K562 (cell line): Measurements from ENCODE around the gene NR3C2. TPM values are rescaled to one million over a fixed set of nuclear protein-coding genes. Genes with fewer than 3 reads are reported as not detected.

Source experiments
- ATAC-seq: fragments of 200-7000 bp; cut with Tn5 transposase; 3 replicates; pipeline ENCODE4 v1.9.1; 2020; ENCODE audit warnings: moderate library complexity
- BruUV-seq: library from RNA; stranded (reverse); fragments of 400-500 nt; replicated peaks from 2 replicates; lab custom pipeline; 2021; lab: Mats Ljungman, UMichigan
- CTCF ChIA-PET: fragments of 300-600 bp; formaldehyde crosslinking; extraction: SDS; loops from one replicate; lab custom pipeline; 2021; ENCODE audit warnings: low intra/inter-chr PET ratio; lab: Yijun Ruan, JAX
- POLR2A ChIA-PET: fragments of 300-600, 350-650 bp; sonication (Branson Sonifier 250); formaldehyde crosslinking; extraction: SDS; loops from one replicate; lab custom pipeline; 2021; ENCODE audit warnings: antibody characterized with exemption, inconsistent platforms; lab: Yijun Ruan, JAX
- DNase-seq, 4 experiments: peaks; one replicate each; pipeline versions ENCODE4 v3.0.0 to v3.0.0-alpha.2; 2011 to 2018; ENCODE audit warnings: low spot score in 3 of 4, mixed read lengths in 3 of 4; ENCODE audit errors: extremely low read depth in 1 of 4
- FAIRE-seq: peaks from 2 replicates; lab custom pipeline; 2011; peaks lifted over from hg19 to GRCh38; lab: Jason Lieb, UNC
- H2AFZ ChIP-seq: 2 replicates; pipeline ENCODE4 v1.6.0; 2011; ENCODE audit warnings: low read depth, low read length, control low read depth, inconsistent platforms
- H3K27ac ChIP-seq: fragments of 200-600 bp; 3 replicates; pipeline ENCODE4 v1.8.0; 2011; ENCODE audit warnings: low read depth, mild to moderate bottlenecking, control low read depth, inconsistent platforms, low read length, moderate library complexity, mixed read lengths; ENCODE audit errors: extremely low read depth
- H3K27me3 ChIP-seq, 2 experiments: fragments of 300-600 bp in 1 of 2; 2 replicates in 1 of 2; 3 replicates in 1 of 2; pipeline versions ENCODE4 v1.6.0 to v1.8.0; 2011; ENCODE audit warnings: inconsistent platforms in 2 of 2, low read length in 2 of 2, mild to moderate bottlenecking in 1 of 2, mixed read lengths in 1 of 2, moderate library complexity in 1 of 2; ENCODE audit not compliant: control insufficient read depth in 2 of 2, insufficient read depth in 2 of 2
- H3K36me3 ChIP-seq: fragments of 300-600 bp; 3 replicates; pipeline ENCODE4 v1.8.0; 2011; ENCODE audit warnings: mild to moderate bottlenecking, low read length, inconsistent platforms; ENCODE audit not compliant: control insufficient read depth, insufficient read depth
- H3K4me1 ChIP-seq, 2 experiments: fragments of 200-600 bp in 1 of 2; replicated peaks in 1 of 2; 2 replicates in 1 of 2; 3 replicates in 1 of 2; pipeline versions ENCODE4 v1.5.1 to v1.8.0; 2011; ENCODE audit warnings: inconsistent platforms in 2 of 2, low read length in 2 of 2, mild to moderate bottlenecking in 1 of 2, mixed read lengths in 1 of 2, moderate library complexity in 1 of 2; ENCODE audit not compliant: control insufficient read depth in 2 of 2, insufficient read depth in 2 of 2
- H3K4me2 ChIP-seq: 2 replicates; pipeline ENCODE4 v1.6.1; 2011; ENCODE audit warnings: low read length, control low read depth, inconsistent platforms, mixed read lengths; ENCODE audit not compliant: insufficient read depth
- H3K4me3 ChIP-seq: fragments of 200-600 bp; sonication (generic), shearing (Covaris generic); 2 replicates; pipeline ENCODE4 v1.5.1; 2016; ENCODE audit warnings: control low read depth, inconsistent platforms
- H3K79me2 ChIP-seq: fragments of 200-600 bp; 3 replicates; pipeline ENCODE4 v1.8.0; 2011; ENCODE audit warnings: low read length, inconsistent platforms; ENCODE audit not compliant: control insufficient read depth, insufficient read depth
- H3K9ac ChIP-seq, 2 experiments: 2 replicates each; pipeline versions ENCODE4 v1.6.0 to v1.6.1; 2011; ENCODE audit warnings: low read depth in 2 of 2, low read length in 2 of 2, control low read depth in 1 of 2, inconsistent platforms in 1 of 2, mild to moderate bottlenecking in 1 of 2, mixed read lengths in 1 of 2; ENCODE audit not compliant: insufficient read depth in 1 of 2
- H3K9me1 ChIP-seq: one replicate; pipeline ENCODE4 v1.6.0; 2011; ENCODE audit warnings: inconsistent platforms, mild to moderate bottlenecking, low read length, moderate library complexity; ENCODE audit not compliant: control insufficient read depth, insufficient read depth
- H3K9me3 ChIP-seq: replicated peaks from 2 replicates; pipeline ENCODE4 v1.5.1; 2011; ENCODE audit warnings: low read depth, low read length, inconsistent platforms; ENCODE audit not compliant: control insufficient read depth, insufficient read depth
- H4K20me1 ChIP-seq: replicated peaks from 2 replicates; pipeline ENCODE4 v1.6.1; 2011; ENCODE audit warnings: low read length, inconsistent platforms, mixed read lengths; ENCODE audit not compliant: control insufficient read depth, insufficient read depth
- CLOCK ChIP-seq: fragments of 250-450 bp; sonication (Bioruptor Pico); IDR thresholded peaks from 2 replicates; pipeline ENCODE4 v1.4.0; 2020; ENCODE audit warnings: mild to moderate bottlenecking, moderate library complexity, borderline replicate concordance
- HBP1 ChIP-seq: fragments of 450-650 bp; formaldehyde crosslinking; IDR thresholded peaks from 2 replicates; pipeline ENCODE4 v1.4.0; 2022; ENCODE audit warnings: missing genetic modification characterization
- NR0B1 ChIP-seq: fragments of 450-650 bp; IDR thresholded peaks from one replicate; pipeline ENCODE4 v1.6.1; 2018; ENCODE audit warnings: mild to moderate bottlenecking, moderate library complexity; ENCODE audit not compliant: partially characterized antibody
- RBM34 ChIP-seq: fragments of 200-400 bp; formaldehyde crosslinking; IDR thresholded peaks from 2 replicates; pipeline ENCODE4 v1.6.1; 2018; ENCODE audit warnings: low read length, borderline replicate concordance; ENCODE audit not compliant: insufficient read depth
- ZKSCAN1 ChIP-seq: fragments of 150-350 bp; IDR thresholded peaks from 2 replicates; pipeline ENCODE4 v1.6.1; 2016; ENCODE audit warnings: low read depth, low read length
- ZNF41 ChIP-seq: fragments of 250-450 bp; sonication (Bioruptor Pico); conservative IDR thresholded peaks from 2 replicates; pipeline ENCODE4 v1.4.0; 2020; ENCODE audit warnings: mild to moderate bottlenecking
- ZNF780A ChIP-seq: fragments of 250-450 bp; sonication (Bioruptor Pico); IDR thresholded peaks from 2 replicates; pipeline ENCODE4 v1.5.0; 2021; ENCODE audit warnings: mild to moderate bottlenecking
- in situ Hi-C: fragments of 300-500 bp; cut with MboI; formaldehyde crosslinking; loops from 4 replicates; pipeline ENCODE4 v1.15.0; 2018; ENCODE audit warnings: inconsistent platforms, mixed read lengths
- intact Hi-C: fragments of 100-400 bp; cut with micrococcal nuclease; formaldehyde crosslinking; loops from 2 replicates; pipeline ENCODE4 v1.14.2; 2022
- polyA plus RNA-seq, 8 experiments: library from polyadenylated mRNA; depleted of rRNA in 4 of 8; stranded (reverse) in 5 of 8; unstranded in 3 of 8; fragments of >200 nt; fragmentation: Nextera tagmentation in 2 of 8; fragmentation: Illumina TruSeq in 1 of 8; extraction: Ambion mirVana in 2 of 8; extraction: Trizol in 1 of 8; gene quantifications; 2 replicates each; pipeline versions ENCODE4 v1.2.1 to v1.2.3, GENCODE V29; 2011 to 2014; ENCODE audit warnings: inconsistent platforms in 1 of 8, missing spikeins in 1 of 8
- total RNA-seq, 7 experiments: library from RNA; depleted of rRNA in 6 of 7; stranded (reverse); fragments of >200 nt in 6 of 7; fragmentation: Illumina TruSeq in 2 of 7; extraction: Trizol in 2 of 7; gene quantifications; 2 replicates each; pipeline versions ENCODE4 v1.2.1 to v1.2.3, GENCODE V29; 2011 to 2021; ENCODE audit warnings: low replicate concordance in 1 of 7
- TF ChIP-seq, protein P1 (sequence below): fragments of 450-650 bp; IDR thresholded peaks from 2 replicates; pipeline ENCODE4 v1.6.1; 2017; ENCODE audit warnings: antibody characterized with exemption, mild to moderate bottlenecking
- TF ChIP-seq, protein P2 (sequence below): fragments of 250-450 bp; sonication (Bioruptor Pico); IDR thresholded peaks from 2 replicates; pipeline ENCODE4 v1.5.0; 2021; ENCODE audit warnings: mild to moderate bottlenecking, moderate library complexity

Gene NR3C2
- total and polyA plus RNA-seq, 9 of the 15 experiments (the other 6 are each of a cell fraction or from before 2014, with no cell fraction given) = 0.01 to 0.28 (median 0.16) TPM; not detected in 2

DNA sequence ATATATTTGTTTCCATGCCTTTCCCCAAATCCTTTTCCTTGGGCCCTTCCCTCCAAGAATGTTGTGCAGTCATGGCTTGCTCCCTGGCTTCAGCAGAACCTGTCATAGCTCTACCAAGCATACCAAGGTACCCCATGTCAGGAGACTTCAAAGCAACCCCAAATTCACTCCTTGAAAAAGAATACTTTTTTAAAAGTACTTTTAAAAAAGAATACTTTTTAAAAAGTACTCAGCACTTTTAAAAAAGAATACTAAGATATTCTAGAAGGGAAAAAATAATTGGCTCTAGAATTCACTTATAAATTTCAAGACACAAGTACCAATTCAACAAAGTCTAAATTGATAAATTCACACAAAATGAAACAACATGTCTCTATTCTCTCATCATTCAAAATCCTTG lies 76.0 kb downstream of the NR3C2 start:
- DNase-seq = no peak
- ChIA-PET CTCF (no interaction called here), POLR2A (no interaction called here)
- Histone ChIP-seq H3K36me3 (no peaks in the 10 kb centered on the region), H3K9me1 (no peaks in the 10 kb centered on the region), H3K9ac (no peak overlapping the region), H3K4me3 (no peak overlapping the region), H3K27ac (no peak overlapping the region), H3K79me2 (no peaks in the 10 kb centered on the region), H3K27me3 (no peaks in the 10 kb centered on the region), H3K4me1 (no peaks in the 10 kb centered on the region), H3K9me3 (no peaks in the 10 kb centered on the region), H4K20me1 (no peaks in the 10 kb centered on the region), H2AFZ (no peak overlapping the region), H3K4me2 (no peak overlapping the region)
- in situ Hi-C loops (no loop called here), intact Hi-C loops (no loop called here)
- no peak for FAIRE-seq
- no TSS peak for BruUV-seq
- ATAC-seq = no peak
- TF ChIP-seq RBM34 = no peak
- TF ChIP-seq ZNF780A (CRISPR knock-in tag) = no peak
- TF ChIP-seq, protein P1, sequence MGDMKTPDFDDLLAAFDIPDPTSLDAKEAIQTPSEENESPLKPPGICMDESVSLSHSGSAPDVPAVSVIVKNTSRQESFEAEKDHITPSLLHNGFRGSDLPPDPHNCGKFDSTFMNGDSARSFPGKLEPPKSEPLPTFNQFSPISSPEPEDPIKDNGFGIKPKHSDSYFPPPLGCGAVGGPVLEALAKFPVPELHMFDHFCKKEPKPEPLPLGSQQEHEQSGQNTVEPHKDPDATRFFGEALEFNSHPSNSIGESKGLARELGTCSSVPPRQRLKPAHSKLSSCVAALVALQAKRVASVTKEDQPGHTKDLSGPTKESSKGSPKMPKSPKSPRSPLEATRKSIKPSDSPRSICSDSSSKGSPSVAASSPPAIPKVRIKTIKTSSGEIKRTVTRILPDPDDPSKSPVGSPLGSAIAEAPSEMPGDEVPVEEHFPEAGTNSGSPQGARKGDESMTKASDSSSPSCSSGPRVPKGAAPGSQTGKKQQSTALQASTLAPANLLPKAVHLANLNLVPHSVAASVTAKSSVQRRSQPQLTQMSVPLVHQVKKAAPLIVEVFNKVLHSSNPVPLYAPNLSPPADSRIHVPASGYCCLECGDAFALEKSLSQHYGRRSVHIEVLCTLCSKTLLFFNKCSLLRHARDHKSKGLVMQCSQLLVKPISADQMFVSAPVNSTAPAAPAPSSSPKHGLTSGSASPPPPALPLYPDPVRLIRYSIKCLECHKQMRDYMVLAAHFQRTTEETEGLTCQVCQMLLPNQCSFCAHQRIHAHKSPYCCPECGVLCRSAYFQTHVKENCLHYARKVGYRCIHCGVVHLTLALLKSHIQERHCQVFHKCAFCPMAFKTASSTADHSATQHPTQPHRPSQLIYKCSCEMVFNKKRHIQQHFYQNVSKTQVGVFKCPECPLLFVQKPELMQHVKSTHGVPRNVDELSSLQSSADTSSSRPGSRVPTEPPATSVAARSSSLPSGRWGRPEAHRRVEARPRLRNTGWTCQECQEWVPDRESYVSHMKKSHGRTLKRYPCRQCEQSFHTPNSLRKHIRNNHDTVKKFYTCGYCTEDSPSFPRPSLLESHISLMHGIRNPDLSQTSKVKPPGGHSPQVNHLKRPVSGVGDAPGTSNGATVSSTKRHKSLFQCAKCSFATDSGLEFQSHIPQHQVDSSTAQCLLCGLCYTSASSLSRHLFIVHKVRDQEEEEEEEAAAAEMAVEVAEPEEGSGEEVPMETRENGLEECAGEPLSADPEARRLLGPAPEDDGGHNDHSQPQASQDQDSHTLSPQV = no peak
- TF ChIP-seq HBP1 = no peak
- no peak for TF ChIP-seq NR0B1
- no peak for TF ChIP-seq ZKSCAN1
- TF ChIP-seq, protein P2, sequence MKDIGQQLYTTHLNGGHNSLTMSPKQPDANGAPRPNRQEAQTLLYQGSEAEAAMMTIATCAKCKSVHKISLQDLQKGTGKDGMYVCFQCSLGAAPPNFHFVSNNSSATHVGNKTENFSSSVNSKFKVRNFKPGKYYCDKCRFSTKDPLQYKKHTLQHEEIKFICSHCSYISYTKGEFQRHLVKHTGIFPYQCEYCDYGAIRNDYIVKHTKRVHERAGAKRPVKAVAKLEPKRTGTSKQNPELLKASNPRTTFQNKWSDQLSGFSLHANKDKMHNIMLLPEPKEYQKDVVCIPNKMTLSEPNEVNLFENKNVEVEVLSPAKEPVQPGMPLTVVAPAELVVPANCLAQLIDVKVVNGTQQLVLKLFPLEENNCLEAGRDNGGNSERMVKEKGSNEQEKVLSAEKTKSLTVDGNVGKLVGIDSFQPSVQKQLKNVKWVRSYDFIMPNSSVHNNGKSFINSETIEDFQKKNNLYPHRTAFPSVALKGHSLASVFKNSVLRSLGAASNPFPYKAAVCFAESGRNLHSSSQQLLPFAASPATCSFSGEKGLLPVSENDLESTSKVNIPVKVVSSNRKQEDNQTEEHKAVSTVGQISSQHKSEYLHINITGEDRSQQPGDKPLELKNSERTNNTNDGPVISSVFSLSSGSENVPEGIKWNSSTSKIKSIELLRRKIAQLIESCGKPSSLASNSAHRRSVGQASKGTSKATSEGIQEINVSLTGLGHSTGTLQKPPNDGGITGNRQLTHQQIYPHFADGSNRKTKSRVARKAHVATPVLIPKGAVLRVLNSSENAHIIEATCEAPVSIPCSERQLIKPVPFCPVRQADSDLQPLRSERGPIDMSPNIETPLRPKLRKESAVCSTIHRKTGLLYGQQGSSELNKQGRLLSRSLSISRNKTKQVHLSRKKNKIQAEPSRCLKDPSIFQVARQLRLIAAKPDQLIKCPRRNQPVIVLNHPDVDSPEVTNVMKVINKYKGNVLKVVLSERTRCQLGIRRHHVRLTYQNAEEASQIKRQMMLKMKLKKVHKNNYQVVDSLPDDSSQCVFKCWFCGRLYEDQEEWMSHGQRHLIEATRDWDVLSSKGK = no peak
- no peak for TF ChIP-seq CLOCK (CRISPR knock-in tag)
- TF ChIP-seq ZNF41 (CRISPR knock-in tag) = no peak
